GM12892 (cell line): ENCODE measurements around the gene HOXB6.

Source experiments
- POLR2A ChIP-seq: IDR thresholded peaks from 2 replicates; pipeline ENCODE4 v1.6.1; 2011; ENCODE audit warnings: low read depth, low read length, control low read depth
- POLR2AphosphoS5 ChIP-seq: IDR thresholded peaks from 2 replicates; pipeline ENCODE4 v1.6.1; 2011; ENCODE audit warnings: low read depth, low read length, control low read depth

DNA sequence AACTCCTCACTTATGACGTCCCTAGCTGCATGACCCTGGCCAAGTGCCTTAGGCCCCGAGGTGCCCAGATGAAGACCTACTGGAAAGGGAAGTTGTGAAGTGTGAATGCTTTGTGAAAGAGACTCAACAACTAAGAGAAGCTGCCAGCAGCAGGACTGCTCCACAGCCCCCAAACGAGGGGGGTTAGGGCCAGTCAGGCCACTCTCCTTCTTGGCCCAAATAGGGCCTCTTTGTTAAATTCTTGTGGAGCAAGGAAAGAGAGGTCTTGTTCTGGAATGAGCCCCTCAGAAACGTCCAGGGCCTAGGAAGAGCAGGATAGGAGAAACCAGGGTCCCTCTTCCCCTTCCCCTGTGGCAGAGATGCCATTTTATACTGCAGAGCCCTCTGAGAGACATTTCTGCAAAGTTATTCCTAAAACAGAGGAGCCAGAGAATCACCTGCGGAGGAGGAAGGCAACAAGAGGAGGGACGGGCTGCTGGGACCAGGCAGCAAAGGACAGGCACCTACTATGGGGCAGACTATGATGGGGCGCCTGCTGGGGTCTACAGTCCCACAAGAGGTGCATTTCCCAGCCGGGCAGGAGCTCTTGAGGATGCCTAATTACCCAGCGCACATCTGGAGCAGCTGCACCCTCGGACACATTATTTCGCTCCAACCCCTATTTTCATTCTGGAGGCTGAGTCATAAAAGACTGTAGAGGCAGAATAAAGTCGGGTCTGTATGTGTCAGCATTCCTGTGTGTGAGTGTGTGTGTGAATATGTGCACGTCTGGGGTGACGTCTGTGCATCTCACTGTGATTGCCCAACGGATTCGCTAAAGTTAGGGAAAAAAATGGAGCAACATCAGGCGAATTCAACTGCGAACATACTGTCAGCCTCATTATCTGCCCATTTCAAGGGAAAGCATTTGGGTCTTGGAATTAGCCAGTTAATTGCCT lies 32.8 kb upstream of the HOXB6 start:
- TF ChIP-seq POLR2A (no peak), POLR2AphosphoS5 (no peak)
